ENCODE measurements around the gene AFF1. TPM values are rescaled to one million over a fixed set of nuclear protein-coding genes. Genes with fewer than 3 reads are reported as not detected.
"Not testable (repeated sequence)": the region's sequence is repeated elsewhere in the genome, so short reads cannot be mapped to it uniquely, and the experiment has no call there.

Gene AFF1
- total RNA-seq, 1 donor from 2014 or later, result 60.5 TPM

DNA sequence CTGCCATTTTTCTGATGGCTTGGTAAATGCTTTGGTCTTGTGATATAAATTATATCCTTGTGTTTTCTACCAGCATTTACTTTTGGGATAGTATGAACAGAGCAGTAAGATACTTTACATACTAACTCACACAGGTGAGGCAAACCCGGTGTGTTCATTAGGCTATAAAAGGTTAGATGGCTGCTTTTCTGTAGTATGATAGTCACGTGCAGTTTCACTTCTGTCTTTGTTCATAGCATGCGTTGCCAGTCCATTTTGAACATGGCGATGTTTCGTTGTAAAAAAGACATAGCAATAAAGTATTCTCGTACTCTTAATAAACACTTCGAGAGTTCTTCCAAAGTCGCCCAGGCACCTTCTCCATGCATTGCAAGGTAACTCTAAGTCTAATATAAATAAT, 197.2 kb downstream of the AFF1 start:
- intact Hi-C loops (cut with DNase I), result no loop called here
- ATAC-seq (ENCODE audit: poor library complexity), result no peak
- no peak for DNase-seq

DNA sequence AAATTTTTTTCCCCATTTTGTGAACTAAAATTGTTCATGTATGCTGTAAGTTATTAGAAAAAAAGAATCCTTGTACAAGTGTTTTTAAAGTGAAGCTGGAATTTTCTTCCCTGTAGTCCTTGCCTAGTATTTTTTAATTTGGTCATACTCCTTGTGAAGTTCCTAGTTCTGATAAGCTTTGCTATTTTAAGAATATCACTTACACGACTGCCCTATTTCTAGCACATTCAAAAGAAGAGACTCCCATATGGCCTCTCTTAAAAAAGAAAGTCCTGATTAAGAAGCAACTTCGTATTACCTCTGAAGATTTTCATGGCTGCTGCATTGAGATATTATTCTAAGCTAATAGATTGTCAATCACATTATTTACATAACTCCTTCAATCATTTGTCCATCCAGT, 198.4 kb downstream of the AFF1 start:
- intact Hi-C loops (cut with DNase I), result no loop called here
- no peak for DNase-seq
- ATAC-seq (ENCODE audit: poor library complexity), result peak; percentile 66

GRCh38 chr4:87134122-87134521, 199.3 kb downstream of the AFF1 start:
- intact Hi-C loops (cut with DNase I), result no loop called here
- no peak for DNase-seq
- peak; percentile 33 for ATAC-seq (ENCODE audit: poor library complexity)

DNA sequence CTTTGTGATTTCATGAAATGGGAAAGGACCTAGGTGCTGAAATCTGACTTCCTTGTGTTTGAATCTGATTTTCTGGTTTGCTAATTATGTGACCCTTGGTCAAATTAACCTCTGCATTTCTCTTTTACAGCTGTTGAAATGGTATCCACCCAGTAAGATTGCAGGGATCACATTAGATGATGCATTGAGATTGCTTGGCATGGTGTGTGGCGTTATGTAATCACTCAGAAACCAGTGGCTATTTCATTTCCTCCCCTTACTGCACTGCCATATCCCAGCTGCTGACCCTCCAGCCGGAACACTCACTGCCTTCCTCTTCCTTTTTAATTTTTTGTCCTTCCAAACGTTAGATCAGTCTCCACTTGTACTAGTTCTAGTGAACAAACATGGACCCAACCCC, 206.6 kb downstream of the AFF1 start:
- DNase-seq (no peak), ATAC-seq (ENCODE audit: poor library complexity) (peak; percentile 52)
- intact Hi-C loops (cut with DNase I), result no loop called here

GRCh38 chr4:87144356-87144755, 209.5 kb downstream of the AFF1 start:
- no peak for ATAC-seq (ENCODE audit: poor library complexity)
- intact Hi-C loops (cut with DNase I), result no loop called here
- DNase-seq, result no peak

GRCh38 chr4:87145934-87146333, 211.1 kb downstream of the AFF1 start:
- ATAC-seq (ENCODE audit: poor library complexity); intact Hi-C loops (cut with DNase I); DNase-seq: not testable (repeated sequence)

DNA sequence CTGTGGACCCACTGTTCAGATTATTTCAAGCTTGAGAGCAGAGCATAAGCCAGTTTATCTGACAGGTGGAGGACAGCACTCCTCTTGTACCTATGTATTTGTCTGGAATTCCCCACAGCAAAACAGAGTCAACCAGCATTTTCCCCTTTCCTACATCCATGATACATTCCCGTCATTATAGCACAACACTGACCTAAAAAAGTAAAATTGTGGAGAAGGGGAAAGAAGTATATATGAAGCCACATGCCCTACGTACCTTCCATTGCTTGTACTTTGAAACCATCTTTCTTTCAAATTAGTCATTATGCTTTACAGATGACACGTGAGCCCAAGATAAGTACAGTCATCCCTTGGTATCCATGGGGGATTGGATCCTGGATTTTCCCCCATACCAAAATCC, 212.3 kb downstream of the AFF1 start:
- ATAC-seq (ENCODE audit: poor library complexity), result no peak
- DNase-seq, result no peak
- intact Hi-C loops (cut with DNase I), result no loop called here

GRCh38 chr4:87150498-87151261, 215.9 kb downstream of the AFF1 start:
- DNase-seq (no peak), ATAC-seq (ENCODE audit: poor library complexity) (peak; percentile 79)
- intact Hi-C loops (cut with DNase I), result loop anchor here (1.0 kb wide), 1 partner anchor 88 kb away; no protein-coding TSS in a partner anchor

DNA sequence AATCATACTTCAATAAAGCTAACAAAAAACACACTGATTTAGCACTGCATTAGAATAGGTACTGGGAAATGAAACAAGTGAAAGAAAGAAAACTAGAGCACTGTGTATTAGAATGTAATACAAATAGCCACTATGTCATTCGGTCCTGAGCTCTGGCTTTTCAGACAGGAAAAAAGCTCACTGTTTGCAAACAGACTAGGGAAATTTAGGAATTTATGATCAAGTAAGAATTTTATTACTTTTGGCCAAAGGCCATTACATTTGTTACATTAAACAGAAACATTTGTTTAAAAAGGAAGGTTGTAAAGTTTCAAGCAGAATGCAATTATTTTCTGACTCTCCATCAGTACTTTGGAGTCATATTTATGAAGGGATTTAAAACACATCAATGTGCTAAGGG, 216.9 kb downstream of the AFF1 start:
- DNase-seq (no peak), ATAC-seq (ENCODE audit: poor library complexity) (no peak)
- intact Hi-C loops (cut with DNase I), result loop anchor here (1.0 kb wide), 1 partner anchor 87 kb away; no protein-coding TSS in a partner anchor

GRCh38 chr4:87152310-87153041, 217.7 kb downstream of the AFF1 start:
- DNase-seq (no peak), ATAC-seq (ENCODE audit: poor library complexity) (no peak)
- intact Hi-C loops (cut with DNase I), result no loop called here

DNA sequence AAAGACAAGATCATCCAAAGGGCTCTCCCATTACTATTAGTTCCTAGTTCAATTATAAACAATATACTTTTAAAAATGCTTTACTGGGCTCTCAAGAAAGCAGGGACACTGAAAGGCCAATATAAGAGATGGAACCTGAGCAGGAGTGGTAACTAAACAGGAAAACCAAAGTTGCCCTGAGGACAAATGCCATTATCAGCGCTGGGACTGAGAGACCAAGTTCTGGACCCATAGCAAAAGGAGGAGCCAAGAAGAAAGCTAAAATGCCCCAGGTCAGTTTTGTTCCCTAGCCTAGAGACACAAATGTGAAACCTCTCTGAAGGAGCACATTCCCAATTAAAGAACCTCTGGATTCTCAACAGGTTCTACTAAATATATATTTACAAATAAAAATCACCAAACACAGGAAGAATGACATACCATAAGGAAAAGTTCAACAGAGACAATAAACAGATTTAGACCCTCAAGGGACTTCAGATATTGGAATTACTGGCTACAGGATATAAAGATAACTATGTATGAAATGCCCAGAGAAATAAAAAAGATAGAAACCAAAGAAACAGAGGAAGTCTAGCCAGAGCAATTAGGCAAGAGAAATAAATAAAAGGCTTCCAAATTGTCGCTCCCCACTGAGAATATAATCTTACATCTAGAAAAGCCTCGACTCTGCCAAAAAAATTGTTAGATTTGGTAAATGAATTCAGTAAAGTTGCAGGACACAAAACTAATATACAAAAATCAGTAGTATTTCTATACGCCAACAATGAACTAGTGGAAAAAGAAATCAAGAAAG, 218.5 kb downstream of the AFF1 start:
- DNase-seq (no peak), ATAC-seq (ENCODE audit: poor library complexity) (no peak)
- intact Hi-C loops (cut with DNase I), result no loop called here

- intact Hi-C loops (cut with DNase I), result no loop called here
- no peak for ATAC-seq (ENCODE audit: poor library complexity)
- no peak for DNase-seq
Measured at GRCh38 chr4:87165892-87166291, 231.1 kb downstream of the AFF1 start.

DNA sequence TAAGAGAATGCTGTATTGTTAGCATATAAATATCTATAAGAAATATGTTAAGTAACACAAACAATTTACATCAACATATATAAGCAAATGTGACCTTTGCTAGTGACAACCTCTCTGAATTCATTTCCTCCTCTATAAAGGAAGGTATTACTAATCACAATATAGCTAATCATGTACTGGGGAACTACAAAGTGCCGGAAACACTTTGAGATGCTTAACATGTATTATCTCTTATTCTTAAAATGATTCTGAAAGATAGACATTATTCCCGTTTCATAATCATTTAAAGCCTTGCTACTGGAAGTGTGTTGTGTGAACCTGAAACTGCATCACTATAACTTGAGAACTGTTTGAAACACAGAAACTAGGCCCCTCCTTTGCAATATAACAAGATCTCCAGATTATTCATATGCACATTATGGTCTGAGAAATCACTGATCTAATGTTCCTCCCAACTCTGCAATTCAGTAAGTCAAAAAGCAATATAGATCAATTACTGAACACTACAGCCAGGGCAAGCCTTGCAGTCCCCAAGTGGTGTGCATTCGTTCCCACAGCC, 231.6 kb downstream of the AFF1 start:
- no peak for ATAC-seq (ENCODE audit: poor library complexity)
- no peak for DNase-seq
- intact Hi-C loops (cut with DNase I), result no loop called here

DNA sequence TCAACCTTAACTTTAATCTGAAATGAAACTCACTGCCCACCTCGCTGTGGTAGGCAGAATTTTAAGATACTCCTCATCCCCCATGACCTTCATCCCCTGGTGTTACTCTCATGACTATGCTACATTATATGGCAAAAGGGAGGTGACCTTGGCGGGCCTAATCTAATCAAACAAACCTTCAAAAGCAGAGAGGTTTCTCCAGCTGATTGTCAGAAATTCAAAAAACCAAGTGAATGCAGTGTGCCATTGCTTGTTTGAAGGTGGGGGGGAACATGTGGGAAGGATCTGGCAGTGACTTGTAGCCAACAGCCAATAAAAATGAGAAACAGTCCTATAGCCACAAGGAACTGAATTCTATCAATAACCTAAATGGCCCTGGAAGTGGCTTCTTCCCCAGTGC, 237.1 kb downstream of the AFF1 start:
- ATAC-seq (ENCODE audit: poor library complexity) (no peak), DNase-seq (no peak)
- intact Hi-C loops (cut with DNase I), result no loop called here

DNA sequence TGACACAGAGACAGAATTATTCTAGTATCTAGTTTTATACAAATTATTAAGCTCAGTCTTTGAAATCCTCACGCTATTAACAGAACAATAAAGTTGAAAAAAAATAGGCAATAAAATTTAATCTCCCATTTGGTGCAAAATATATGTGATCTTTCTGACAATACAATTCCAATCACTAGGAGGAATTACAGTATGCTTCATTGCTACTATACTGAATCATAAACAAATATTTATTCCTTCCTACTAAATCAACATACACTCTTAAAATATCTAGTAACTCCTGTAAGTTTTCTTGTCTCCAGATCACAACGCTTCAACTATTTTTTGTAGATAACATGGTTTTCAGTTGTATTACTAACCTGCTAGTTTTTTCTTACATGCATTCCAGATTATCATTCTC, 239.9 kb downstream of the AFF1 start:
- DNase-seq (no peak), ATAC-seq (ENCODE audit: poor library complexity) (no peak)
- intact Hi-C loops (cut with DNase I), result no loop called here

GRCh38 chr4:87179751-87180150, 244.9 kb downstream of the AFF1 start:
- DNase-seq (no peak), ATAC-seq (ENCODE audit: poor library complexity) (no peak)
- intact Hi-C loops (cut with DNase I), result no loop called here

DNA sequence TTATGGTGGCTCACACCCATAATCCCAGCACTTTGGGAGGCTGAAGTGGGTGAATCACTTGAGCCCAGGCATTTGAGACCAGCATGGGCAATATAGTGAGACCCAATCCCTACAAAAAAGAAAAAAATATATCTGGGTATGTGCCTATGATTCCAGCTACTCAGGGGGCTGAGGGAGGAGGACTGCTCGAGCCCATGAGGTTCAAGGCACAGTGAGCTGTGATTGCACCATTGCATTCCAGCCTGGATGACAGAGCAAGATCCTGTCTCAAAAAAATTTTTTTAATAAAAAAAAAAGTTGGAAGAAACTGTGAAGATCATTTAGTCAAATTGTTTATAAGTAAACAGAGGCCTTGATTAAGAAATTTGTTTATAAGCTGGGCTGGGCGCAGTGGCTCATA, 246.0 kb downstream of the AFF1 start:
- DNase-seq (no peak), ATAC-seq (ENCODE audit: poor library complexity) (no peak)
- intact Hi-C loops (cut with DNase I), result no loop called here

GRCh38 chr4:87185146-87185870, 250.5 kb downstream of the AFF1 start:
- DNase-seq, result no peak
- no peak for ATAC-seq (ENCODE audit: poor library complexity)
- intact Hi-C loops (cut with DNase I), result no loop called here

- no peak for ATAC-seq (ENCODE audit: poor library complexity)
- intact Hi-C loops (cut with DNase I), result no loop called here
Measured at GRCh38 chr4:87188048-87188447, 253.2 kb downstream of the AFF1 start.

More at GRCh38 chr4:87188048-87188447, 253.2 kb downstream of the AFF1 start:
- no peak for DNase-seq

All from Right ventricle myocardium superior (tissue), 1 donor.